HepG2 (cell line): ENCODE data around the gene RTEL1. TPM values are rescaled to one million over a fixed set of nuclear protein-coding genes. Genes with fewer than 3 reads are reported as not detected.
A peak's percentile ranks its signal among the peaks of the same experiment; 100 is the strongest.

ENCODE experiments used
- ARNTL ChIP-seq: sonication (generic); formaldehyde crosslinking; IDR thresholded peaks from 2 replicates; pipeline ENCODE4 v1.4.0; 2020; ENCODE audit warnings: mild to moderate bottlenecking, missing genetic modification reagents
- BHLHE40 ChIP-seq: IDR thresholded peaks from 2 replicates; pipeline ENCODE4 v1.6.1; 2011; ENCODE audit warnings: low read length, improper control_type of control experiment
- BRCA1 ChIP-seq: sonication (generic); formaldehyde crosslinking; IDR thresholded peaks from 2 replicates; pipeline ENCODE4 v1.4.0; 2020; ENCODE audit warnings: missing genetic modification reagents
- CERS6 ChIP-seq: sonication (generic); formaldehyde crosslinking; IDR thresholded peaks from 2 replicates; pipeline ENCODE4 v1.5.0; 2020; ENCODE audit warnings: missing genetic modification reagents
- DBP ChIP-seq: sonication (generic); formaldehyde crosslinking; IDR thresholded peaks from 2 replicates; pipeline ENCODE4 v1.4.0; 2020; ENCODE audit warnings: missing genetic modification reagents; ENCODE audit errors: not compliant biosample characterization
- ESRRA ChIP-seq: sonication (generic); formaldehyde crosslinking; IDR thresholded peaks from 2 replicates; pipeline ENCODE4 v1.5.1; 2020; ENCODE audit warnings: mild to moderate bottlenecking, low read depth, missing genetic modification reagents
- HNF1B ChIP-seq: sonication (generic); formaldehyde crosslinking; IDR thresholded peaks from 2 replicates; pipeline ENCODE4 v1.5.1; 2020; ENCODE audit warnings: mild to moderate bottlenecking, moderate library complexity, missing genetic modification reagents
- ISL2 ChIP-seq: sonication (generic); formaldehyde crosslinking; IDR thresholded peaks from 2 replicates; pipeline ENCODE4 v1.5.0; 2020; ENCODE audit warnings: missing genetic modification reagents
- NCOA1 ChIP-seq: sonication (generic); formaldehyde crosslinking; IDR thresholded peaks from 2 replicates; pipeline ENCODE4 v1.9.0; 2021; ENCODE audit warnings: missing genetic modification reagents
- RORA ChIP-seq: sonication (generic); formaldehyde crosslinking; IDR thresholded peaks from 2 replicates; pipeline ENCODE4 v1.5.0; 2020; ENCODE audit warnings: mild to moderate bottlenecking, missing genetic modification reagents, moderate library complexity
- SMC3 ChIP-seq: IDR thresholded peaks from 2 replicates; pipeline ENCODE4 v1.6.1; 2011; ENCODE audit warnings: low read length, improper control_type of control experiment
- SNAPC2 ChIP-seq: sonication (generic); formaldehyde crosslinking; IDR thresholded peaks from 2 replicates; pipeline ENCODE4 v1.8.1; 2022; ENCODE audit warnings: mild to moderate bottlenecking, missing genetic modification reagents
- SOX6 ChIP-seq, 2 experiments: fragments of 450-650 bp in 1 of 2; sonication (generic) in 1 of 2; formaldehyde crosslinking in 1 of 2; IDR thresholded peaks; 2 replicates each; pipeline versions ENCODE4 v1.4.0 to v1.6.1; 2017 to 2020; ENCODE audit warnings: antibody characterized with exemption in 1 of 2, mild to moderate bottlenecking in 1 of 2, missing genetic modification reagents in 1 of 2
- TAF1 ChIP-seq: sonication (generic); formaldehyde crosslinking; IDR thresholded peaks from 2 replicates; pipeline ENCODE4 v1.4.0; 2020; ENCODE audit warnings: missing genetic modification reagents
- TARDBP ChIP-seq: sonication (generic); formaldehyde crosslinking; IDR thresholded peaks from 2 replicates; pipeline ENCODE4 v1.8.0; 2022; ENCODE audit warnings: mild to moderate bottlenecking, missing genetic modification reagents
- ZBTB49 ChIP-seq: sonication (generic); formaldehyde crosslinking; IDR thresholded peaks from 2 replicates; pipeline ENCODE4 v1.4.0; 2020; ENCODE audit warnings: missing genetic modification reagents, borderline replicate concordance
- ZNF34 ChIP-seq: sonication (generic); formaldehyde crosslinking; IDR thresholded peaks from 2 replicates; pipeline ENCODE4 v1.4.0; 2020; ENCODE audit warnings: mild to moderate bottlenecking, missing genetic modification reagents, borderline replicate concordance
- ZNF446 ChIP-seq: sonication (generic); formaldehyde crosslinking; IDR thresholded peaks from 2 replicates; pipeline ENCODE4 v1.5.0; 2020; ENCODE audit warnings: mild to moderate bottlenecking, missing genetic modification reagents
- ZNF549 ChIP-seq: sonication (generic); formaldehyde crosslinking; IDR thresholded peaks from 2 replicates; pipeline ENCODE4 v1.5.0; 2020; ENCODE audit warnings: missing genetic modification reagents
- ZNF691 ChIP-seq: sonication (generic); formaldehyde crosslinking; IDR thresholded peaks from 2 replicates; pipeline ENCODE4 v1.4.0; 2020; ENCODE audit warnings: missing genetic modification reagents, low read depth, mild to moderate bottlenecking, borderline replicate concordance
- polyA plus RNA-seq, 8 experiments: library from polyadenylated mRNA; depleted of rRNA in 3 of 8; stranded (reverse) in 7 of 8; unstranded in 1 of 8; fragments of >200 nt; fragmentation: Illumina TruSeq in 4 of 8; extraction: Trizol in 4 of 8; gene quantifications; 2 replicates each; pipeline versions ENCODE4 v1.2.1 to v1.2.3, GENCODE V29; 2011 to 2016; ENCODE audit warnings: low read depth in 4 of 8, missing spikeins in 1 of 8, mixed read lengths in 1 of 8; ENCODE audit not compliant: insufficient read depth in 1 of 8
- total RNA-seq, 5 experiments: library from RNA; depleted of rRNA; stranded (reverse); fragments of >200 nt; fragmentation: Illumina TruSeq; extraction: Trizol; gene quantifications; 2 replicates each; pipeline ENCODE4 v1.2.3, GENCODE V29; 2016; ENCODE audit warnings: low read depth in 1 of 5
- TF ChIP-seq, protein P1 (sequence below): sonication (generic); formaldehyde crosslinking; IDR thresholded peaks from 2 replicates; pipeline ENCODE4 v1.8.1; 2023; ENCODE audit warnings: mild to moderate bottlenecking, missing genetic modification reagents, borderline replicate concordance

RTEL1 gene
- total and polyA plus RNA-seq, 2 of the 13 experiments (the other 11 are each of a cell fraction or from before 2014, with no cell fraction given), result 21.8 to 36.4 TPM

DNA sequence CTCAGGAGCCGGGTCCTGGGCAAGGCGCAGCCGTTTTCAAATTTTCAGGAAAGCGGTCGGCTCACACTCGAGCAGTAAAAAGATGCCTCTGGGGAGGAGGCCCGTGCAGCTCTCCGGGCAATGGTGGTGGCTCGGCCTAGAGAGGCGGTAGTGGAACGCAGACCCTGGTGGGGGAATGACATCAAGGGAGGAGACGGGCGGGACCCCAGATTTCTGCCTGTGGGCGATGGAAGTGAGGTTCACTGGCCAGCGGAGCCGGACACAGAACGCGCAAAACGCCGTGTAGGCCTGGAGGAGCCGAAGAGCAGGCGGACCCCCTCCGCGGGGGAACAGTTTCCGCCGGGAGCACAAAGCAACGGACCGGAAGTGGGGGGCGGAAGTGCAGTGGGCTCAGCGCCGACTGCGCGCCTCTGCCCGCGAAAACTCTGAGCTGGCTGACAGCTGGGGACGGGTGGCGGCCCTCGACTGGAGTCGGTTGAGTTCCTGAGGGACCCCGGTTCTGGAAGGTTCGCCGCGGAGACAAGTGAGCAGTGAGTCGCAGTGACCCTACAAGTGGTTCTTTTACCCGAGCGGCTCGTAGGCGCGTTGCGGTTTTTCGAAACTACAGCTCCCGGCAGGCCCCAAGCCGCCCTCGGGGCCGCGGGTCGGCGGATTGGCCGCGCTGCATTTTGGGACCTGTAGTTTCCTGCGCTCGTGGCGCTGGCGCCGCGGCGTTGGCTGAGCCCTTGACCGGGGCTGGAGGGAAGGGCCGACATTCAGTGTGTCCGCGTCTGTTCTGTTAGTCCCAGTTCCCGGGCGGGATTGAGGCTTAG, at the start of gene RTEL1 (continued):
- TF ChIP-seq ZBTB49 (CRISPR knock-in tag) (peak; percentile 95), ARNTL (peak; percentile 48; the same call in 1 of the 2 replicates), ESRRA (CRISPR knock-in tag) (peak; percentile 36; the same call in 1 of the 2 replicates), ZNF34 (CRISPR knock-in tag) (peak; percentile 73), ISL2 (CRISPR knock-in tag) (peak; percentile 87), NCOA1 (CRISPR knock-in tag) (peak; percentile 99), RORA (CRISPR knock-in tag) (no peak), BHLHE40 (peak; percentile 33), TARDBP (CRISPR knock-in tag) (peak; percentile 98), ZNF691 (peak; percentile 80), SOX6 (IDR thresholded peaks at IDR 0.05) (no peak), SOX6 (CRISPR knock-in tag; IDR thresholded peaks at IDR 0.05) (peak; percentile 81), ZNF446 (CRISPR knock-in tag) (peak; percentile 59; the same call in 1 of the 2 replicates), SNAPC2 (CRISPR knock-in tag) (peak; percentile 92), HNF1B (CRISPR knock-in tag) (peak; percentile 95; the same call in 1 of the 2 replicates), DBP (CRISPR knock-in tag) (peak; percentile 99), ZNF549 (peak; percentile 92; the same call in 1 of the 2 replicates), BRCA1 (CRISPR knock-in tag) (peak; percentile 91), TAF1 (CRISPR knock-in tag) (peak; percentile 96), CERS6 (CRISPR knock-in tag) (peak; percentile 90; the same call in 1 of the 2 replicates), SMC3 (no peak)
- TF ChIP-seq, protein P1, sequence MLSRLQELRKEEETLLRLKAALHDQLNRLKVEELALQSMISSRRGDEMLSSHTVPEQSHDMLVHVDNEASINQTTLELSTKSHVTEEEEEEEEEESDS, result peak; percentile 84; the same call in 1 of the 2 replicates
